Spleen (tissue), 13 donors: ENCODE results near the gene ANOS1. TPM values are rescaled to one million over a fixed set of nuclear protein-coding genes. Genes with fewer than 3 reads are reported as not detected.
"Not testable (repeated sequence)": the region's sequence is repeated elsewhere in the genome, so short reads cannot be mapped to it uniquely, and the experiment has no call there.

Source experiments
- DNase-seq: peaks from one replicate; pipeline ENCODE4 v3.0.0-alpha.2; 2020
- H3K27ac ChIP-seq, 8 donors: fragments of 200-600 bp; sonication (generic) in 7 of 8; 1 replicate in 4 of 8; 2 replicates in 4 of 8; pipeline versions ENCODE4 v1.5.0 to v1.8.0; 2016 to 2021; ENCODE audit warnings: inconsistent platforms in 4 of 8, mild to moderate bottlenecking in 4 of 8, moderate library complexity in 1 of 8
- H3K27me3 ChIP-seq, 7 donors: fragments of 200-600 bp; sonication (generic) in 6 of 7; replicated peaks in 1 of 7; 1 replicate in 4 of 7; 2 replicates in 3 of 7; pipeline versions ENCODE4 v1.5.0 to v1.8.0; 2016 to 2021; ENCODE audit warnings: inconsistent platforms in 3 of 7, mild to moderate bottlenecking in 1 of 7
- H3K36me3 ChIP-seq, 6 donors: fragments of 200-600 bp; sonication (generic) in 5 of 6; 1 replicate in 4 of 6; 2 replicates in 2 of 6; pipeline versions ENCODE4 v1.5.0 to v1.8.0; 2016 to 2021; ENCODE audit warnings: inconsistent platforms in 2 of 6
- H3K4me1 ChIP-seq, 6 donors: fragments of 200-600 bp; sonication (generic) in 5 of 6; 1 replicate in 3 of 6; 2 replicates in 3 of 6; pipeline versions ENCODE4 v1.5.0 to v1.8.0; 2016 to 2021; ENCODE audit warnings: inconsistent platforms in 3 of 6
- H3K4me3 ChIP-seq, 8 donors: fragments of 200-600 bp; sonication (generic) in 7 of 8; 1 replicate in 4 of 8; 2 replicates in 4 of 8; pipeline versions ENCODE4 v1.5.0 to v1.8.0; 2016 to 2021; ENCODE audit warnings: inconsistent platforms in 4 of 8, mild to moderate bottlenecking in 4 of 8, moderate library complexity in 2 of 8
- H3K9me3 ChIP-seq, 8 donors: fragments of 200-600 bp; sonication (generic) in 7 of 8; 1 replicate in 4 of 8; 2 replicates in 4 of 8; pipeline versions ENCODE4 v1.5.0 to v1.8.0; 2016 to 2021; ENCODE audit warnings: inconsistent platforms in 4 of 8
- CTCF ChIP-seq, 11 experiments: fragments of 200-600 bp in 7 of 11; fragments of 450-650 bp in 4 of 11; sonication (generic) in 4 of 11; IDR thresholded peaks in 8 of 11; conservative IDR thresholded peaks in 3 of 11; 1 replicate in 7 of 11; 2 replicates in 4 of 11; pipeline versions ENCODE4 v1.4.0 to v1.8.0; 2016 to 2021; ENCODE audit warnings: antibody characterized with exemption in 11 of 11, inconsistent platforms in 4 of 11, mild to moderate bottlenecking in 1 of 11
- POLR2A ChIP-seq, 3 donors: fragments of 450-650 bp; IDR thresholded peaks; one replicate each; pipeline ENCODE4 v1.5.1; 2017; ENCODE audit warnings: antibody characterized with exemption in 3 of 3, mild to moderate bottlenecking in 1 of 3
- POLR2AphosphoS5 ChIP-seq, 3 donors: sonication (generic); formaldehyde crosslinking; IDR thresholded peaks; one replicate each; pipeline ENCODE4 v1.5.1; 2017; ENCODE audit warnings: antibody characterized with exemption in 3 of 3
- WGBS, 5 donors: extraction: QIAGEN DNeasy Blood & Tissue Kit in 3 of 5; methylation state at CpG; one replicate each; pipeline versions ENCODE4 v1.1.5 to v1.1.7; 2013 to 2018; 5-methylcytosine and 5-hydroxymethylcytosine counted together
- intact Hi-C: fragments of 100-400 bp; cut with DNase I; formaldehyde crosslinking; loops from one replicate; pipeline ENCODE4 v1.15.0; 2023; ENCODE audit warnings: low total_unique reads
- long read RNA-seq, 2 donors: transcript quantifications; one replicate each; lab custom pipeline, GENCODE V29; 2026
- polyA plus RNA-seq, 3 donors: library from polyadenylated mRNA; stranded (reverse); fragments of 200-250 nt; gene quantifications; one replicate each; pipeline ENCODE4 v1.2.1, GENCODE V29; 2013
- total RNA-seq, 7 donors: library from RNA; depleted of rRNA in 3 of 7; stranded (reverse); fragments of >200 nt in 3 of 7; fragmentation: NEBNext Ultra II Directional in 4 of 7; extraction: Animal tissue kit (Norgen Biotek cat#: 25700) in 4 of 7; gene quantifications; one replicate each; pipeline versions ENCODE4 v1.1.0 to v1.2.1, GENCODE V29; 2016 to 2021
- donor health status: healthy with polysubstance abuse.
- donor health status: DM: no; HTN: no; CAD: no; lungs with moderate emphysema.
- donor health status: DM: no; HTN: no; CAD: no.
- donor health status: Bipolar disorder and iron deficiency.
- donor health status: healthy.
- donor health status: DM: no; HTN: no; CAD: no.
- donor health status: DM: yes; HTN: yes; CAD: no.

ANOS1 gene
- total RNA-seq: 1 to 10 TPM in 5 of 7 donors, under 1 TPM in 2; 0.64 to 3.9 (median 1.2) TPM
- under 1 TPM; 0.26 to 0.74 (median 0.38) TPM for polyA plus RNA-seq
- long read RNA-seq, donor 1: 0 reads
- long read RNA-seq, donor 2: 0 reads

DNA sequence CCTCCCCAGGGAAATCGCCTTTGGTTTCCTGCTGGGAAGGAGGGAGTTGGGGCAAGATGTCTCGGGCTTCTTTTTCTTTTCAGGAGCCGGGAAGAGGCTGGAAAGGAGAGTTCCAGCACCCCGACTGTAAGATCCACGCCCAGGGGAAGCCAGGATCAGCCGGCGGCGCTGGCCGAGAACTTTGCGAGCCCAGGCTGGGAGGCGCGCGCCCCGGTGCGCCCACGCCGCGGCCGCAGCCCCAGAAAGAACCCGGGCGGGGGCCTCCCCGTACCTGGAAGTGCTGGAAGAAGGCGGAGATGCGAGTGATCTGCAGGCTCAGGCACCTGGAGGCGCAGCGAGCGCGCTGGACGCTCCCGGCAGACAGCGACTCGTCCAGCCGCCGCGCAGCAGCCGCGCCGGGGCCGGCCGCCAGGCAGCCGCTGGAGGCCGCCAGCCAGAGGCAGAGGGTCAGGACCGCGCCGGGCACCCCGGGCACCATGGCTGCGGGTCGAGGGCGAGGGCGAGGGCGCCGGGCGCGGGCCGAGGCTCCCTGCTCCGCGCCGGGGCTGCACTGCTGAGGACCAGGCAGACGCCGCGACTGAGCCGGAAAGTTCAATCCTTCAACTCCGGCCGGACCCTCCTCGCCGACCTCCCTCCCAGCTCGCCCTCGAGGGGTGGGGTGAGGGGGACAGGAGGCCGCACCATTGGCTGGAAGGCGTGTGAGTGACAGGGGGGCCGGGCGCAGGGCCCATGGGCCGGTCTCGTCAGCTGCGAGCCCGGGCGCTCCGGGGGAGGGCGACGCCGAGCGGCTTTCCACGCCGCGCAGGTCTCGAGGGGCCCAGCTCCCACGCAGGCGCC lies at the start of gene ANOS1:
TSS of gene ANOS1 (minus strand) at position 579 of the 837 bp plus-strand sequence. CDS start at position 478, 101 bp downstream.
- H3K4me1 ChIP-seq: peaks cover 0 to 20% (median 11%) of the 10 kb centered on the region in 6 donors
- peak within 1 kb of the TSS in 7 of 8 donors; percentile 13 to 59 (median 27) for H3K4me3 ChIP-seq
- WGBS, 5 donors: 1 to 4% (median 2%) methylated on average over 10 to 88 of the region's 88 CpGs
- no peak for TF ChIP-seq POLR2A (IDR thresholded peaks at IDR 0.05)
- TF ChIP-seq POLR2AphosphoS5 (IDR thresholded peaks at IDR 0.05): peak in 1 of 3 donors; percentile 15
- DNase-seq: peak; percentile 75
- peaks cover 0 to 70% (median 32%) of the 10 kb centered on the region in 7 donors for H3K27me3 ChIP-seq
- intact Hi-C loops: no loop called here
- H3K36me3 ChIP-seq: no peaks in the 10 kb centered on the region
- H3K9me3 ChIP-seq: no peaks in the 10 kb centered on the region
- H3K27ac ChIP-seq: no peak within 1 kb of the TSS

GRCh38 chrX:8773117-8773516 lies 41.2 kb upstream of the ANOS1 start:
- 42 to 59% (median 47%) methylated on average over 2 to 5 of the region's 5 CpGs for WGBS, 5 donors
- intact Hi-C loops: no loop called here
- DNase-seq: no peak

GRCh38 chrX:8760021-8760420 lies 28.1 kb upstream of the ANOS1 start:
- DNase-seq: no peak
- H3K9me3 ChIP-seq: no peaks in the 10 kb centered on the region
- intact Hi-C loops: no loop called here
- H3K4me1 ChIP-seq: no peaks in the 10 kb centered on the region
- no peak overlapping the region for H3K4me3 ChIP-seq
- H3K27me3 ChIP-seq: peaks cover 0 to 2% (median 0%) of the 10 kb centered on the region in 7 donors
- WGBS, 5 donors: 84 to 93% (median 87%) methylated on average over 2 of the region's 2 CpGs
- H3K36me3 ChIP-seq: no peaks in the 10 kb centered on the region
- TF ChIP-seq CTCF (IDR thresholded peaks at IDR 0.05 in 8 of 11, conservative IDR thresholded peaks at IDR 0.05 in 3 of 11) (no peak), POLR2AphosphoS5 (IDR thresholded peaks at IDR 0.05) (no peak), POLR2A (IDR thresholded peaks at IDR 0.05) (no peak)
- no peak overlapping the region for H3K27ac ChIP-seq

More at GRCh38 chrX:8773117-8773516, 41.2 kb upstream of the ANOS1 start:
- no peaks in the 10 kb centered on the region for H3K9me3 ChIP-seq
- H3K27ac ChIP-seq: no peak overlapping the region
- TF ChIP-seq CTCF (IDR thresholded peaks at IDR 0.05 in 8 of 11, conservative IDR thresholded peaks at IDR 0.05 in 3 of 11) (no peak), POLR2AphosphoS5 (IDR thresholded peaks at IDR 0.05) (no peak), POLR2A (IDR thresholded peaks at IDR 0.05) (no peak)
- peaks cover 0 to 18% (median 4%) of the 10 kb centered on the region in 7 donors for H3K27me3 ChIP-seq
- no peaks in the 10 kb centered on the region for H3K4me1 ChIP-seq
- no peak overlapping the region for H3K4me3 ChIP-seq
- no peaks in the 10 kb centered on the region for H3K36me3 ChIP-seq

DNA sequence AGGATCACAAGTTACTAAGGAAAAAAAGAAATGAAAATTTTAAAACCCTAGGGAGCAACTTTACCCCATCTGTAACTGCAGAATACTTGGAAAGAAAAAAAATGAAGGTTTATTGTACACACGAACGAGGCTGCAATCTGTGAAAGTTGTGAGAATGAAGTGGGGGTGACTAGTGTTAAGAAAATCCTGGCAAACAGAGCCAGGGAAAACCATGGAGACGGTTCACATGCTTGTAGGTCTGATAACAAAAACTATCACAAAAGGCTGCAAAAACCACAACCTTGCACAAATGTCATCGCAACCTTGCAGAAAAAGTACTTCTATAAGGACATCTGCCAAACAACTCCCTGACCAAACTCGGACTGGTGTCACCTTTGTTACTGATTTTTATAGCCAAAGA lies 26.8 kb upstream of the ANOS1 start:
- H3K9me3 ChIP-seq, H3K27me3 ChIP-seq, H3K27ac ChIP-seq, intact Hi-C loops, H3K4me3 ChIP-seq, DNase-seq, H3K36me3 ChIP-seq, H3K4me1 ChIP-seq: not testable (repeated sequence)
- 71 to 94% (median 85%) methylated on average over 3 to 5 of the region's 5 CpGs for WGBS, 5 donors

- H3K27ac ChIP-seq, DNase-seq, H3K4me1 ChIP-seq, H3K27me3 ChIP-seq, H3K4me3 ChIP-seq, H3K9me3 ChIP-seq, intact Hi-C loops, H3K36me3 ChIP-seq: not testable (repeated sequence)
- WGBS, 5 donors: 77 to 95% (median 84%) methylated on average over 5 to 7 of the region's 7 CpGs
Measured at GRCh38 chrX:8757609-8758389, 25.9 kb upstream of the ANOS1 start.
